Fibroblast of upper back skin (primary cell): Measurements from ENCODE around the gene MMAB.

ENCODE experiments used
- DNase-seq: peaks from one replicate; pipeline ENCODE4 v3.0.0-alpha.2; 2013

The MMAB gene

GRCh38 chr12:109557805-109558204, 15.5 kb downstream of the MMAB start:
- no peak for DNase-seq

- DNase-seq = no peak
These were observed 16.1 kb downstream of the MMAB start for GRCh38 chr12:109557200-109557599.

DNA sequence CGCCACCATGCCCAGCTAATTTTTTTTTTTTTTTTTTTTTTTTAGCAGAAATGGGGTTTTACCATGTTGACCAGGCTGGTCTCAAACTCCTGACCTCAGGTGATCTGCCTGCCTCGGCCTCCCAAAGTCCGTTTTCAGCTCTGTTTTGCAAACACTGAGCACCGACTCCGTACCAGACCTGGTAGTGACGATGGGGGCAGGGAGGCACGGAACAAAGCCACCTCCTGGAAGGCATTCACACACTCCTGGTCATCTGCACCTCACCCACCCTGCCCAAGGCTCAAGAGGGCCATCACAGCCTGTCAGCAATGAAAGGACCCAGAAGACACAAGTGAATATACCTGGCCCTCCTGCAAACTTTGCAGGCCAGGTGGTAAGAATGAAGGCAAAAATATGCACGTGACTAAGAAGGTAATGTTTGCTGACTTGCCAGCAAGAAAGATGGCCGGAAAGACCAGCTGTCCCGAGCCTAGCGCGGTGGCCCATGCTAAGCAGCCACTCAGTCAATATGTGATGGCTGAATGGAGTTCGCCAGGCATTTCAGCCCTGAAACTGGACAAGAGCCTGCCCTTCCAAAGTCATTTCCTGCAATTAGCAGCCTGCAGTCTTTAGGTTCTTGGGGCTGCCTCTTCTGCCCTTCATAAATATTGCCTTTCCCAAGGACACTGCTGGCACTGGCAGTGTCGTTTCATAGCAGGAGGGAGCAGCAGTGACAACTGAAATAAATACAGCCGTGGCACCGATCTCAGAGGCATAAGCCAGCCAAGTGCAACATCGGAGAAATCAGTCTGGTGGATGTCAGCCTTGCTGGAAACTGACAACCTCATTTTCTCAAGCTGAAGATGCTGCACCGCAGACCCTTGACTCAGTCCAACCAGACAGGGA, 17.6 kb downstream of the MMAB start:
- DNase-seq = no peak

DNA sequence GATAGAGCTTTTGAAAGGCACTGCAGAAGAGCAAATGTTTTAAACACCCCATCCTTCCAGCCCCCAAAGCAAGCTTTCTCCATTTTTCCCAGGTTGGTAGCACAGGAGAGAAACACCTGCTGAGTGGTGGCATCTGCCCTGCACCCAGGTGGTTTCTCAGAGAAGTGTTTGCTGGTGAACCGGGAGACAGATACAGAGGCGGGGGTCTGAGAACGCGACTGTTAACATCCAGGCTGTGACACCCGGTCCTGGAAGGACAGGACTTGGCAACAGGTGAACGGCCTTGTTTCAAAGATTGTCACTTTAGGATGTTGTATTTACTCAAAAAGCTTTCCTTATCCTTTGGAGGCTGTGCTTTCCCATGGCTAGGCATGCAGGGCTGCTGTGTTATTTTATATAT, 18.5 kb downstream of the MMAB start:
- no peak for DNase-seq

DNA sequence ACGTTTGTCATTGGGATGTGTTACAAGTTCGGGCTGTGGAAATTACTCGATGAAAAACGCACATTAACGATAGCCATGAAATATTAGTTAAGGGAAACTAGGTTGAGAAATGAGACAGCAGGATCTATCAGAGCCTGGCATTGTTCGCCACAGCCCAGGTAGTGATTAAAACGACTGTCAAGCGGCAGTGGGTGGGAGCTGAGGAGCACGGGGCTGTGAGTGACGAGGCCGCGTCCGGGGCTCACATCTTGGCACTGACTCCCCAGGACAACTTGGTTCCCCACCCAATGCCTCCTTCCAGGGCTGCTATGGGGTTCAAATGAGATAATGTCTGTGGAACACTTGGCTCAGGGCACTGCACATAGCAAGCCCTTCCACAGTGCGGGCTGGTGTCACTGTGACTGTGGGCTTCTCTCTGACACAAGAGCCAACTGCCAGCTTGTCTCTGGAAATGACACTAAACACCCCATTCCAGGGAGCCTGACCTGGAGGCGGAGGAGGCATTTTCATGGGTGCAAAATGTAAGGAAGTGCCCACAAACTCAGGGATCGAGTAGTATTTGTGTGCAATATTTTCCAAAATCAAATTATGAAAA, 19.3 kb downstream of the MMAB start:
- no peak for DNase-seq

- no peak for DNase-seq
These were observed 19.8 kb downstream of the MMAB start for GRCh38 chr12:109553483-109553882.

- no peak for DNase-seq
These were observed 20.3 kb downstream of the MMAB start for GRCh38 chr12:109552971-109553370.

GRCh38 chr12:109551108-109551507, 22.2 kb downstream of the MMAB start:
- DNase-seq = no peak

- DNase-seq = no peak
These were observed 23.0 kb downstream of the MMAB start for GRCh38 chr12:109550281-109550680.

GRCh38 chr12:109549613-109550270, 23.6 kb downstream of the MMAB start:
- DNase-seq = no peak

DNA sequence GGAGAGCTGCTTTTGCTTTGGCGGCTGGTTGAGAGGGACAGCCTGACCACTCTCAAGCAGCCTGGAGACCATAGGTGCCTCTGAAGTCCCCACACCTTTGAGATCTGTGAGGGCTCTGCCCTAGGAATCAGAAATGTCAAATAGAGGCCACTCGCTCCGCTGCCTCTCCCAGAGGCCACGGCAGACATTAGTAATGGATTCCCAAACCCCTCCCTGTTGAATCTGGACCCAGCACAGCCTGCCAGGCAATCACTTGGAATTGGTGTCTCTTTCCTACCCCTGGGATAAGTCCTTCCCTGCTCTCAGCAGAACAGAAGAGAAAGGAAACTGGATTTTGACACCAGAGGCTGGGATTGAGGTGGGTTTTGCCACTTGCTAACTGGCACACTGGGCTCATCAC, 25.0 kb downstream of the MMAB start:
- DNase-seq = no peak

DNA sequence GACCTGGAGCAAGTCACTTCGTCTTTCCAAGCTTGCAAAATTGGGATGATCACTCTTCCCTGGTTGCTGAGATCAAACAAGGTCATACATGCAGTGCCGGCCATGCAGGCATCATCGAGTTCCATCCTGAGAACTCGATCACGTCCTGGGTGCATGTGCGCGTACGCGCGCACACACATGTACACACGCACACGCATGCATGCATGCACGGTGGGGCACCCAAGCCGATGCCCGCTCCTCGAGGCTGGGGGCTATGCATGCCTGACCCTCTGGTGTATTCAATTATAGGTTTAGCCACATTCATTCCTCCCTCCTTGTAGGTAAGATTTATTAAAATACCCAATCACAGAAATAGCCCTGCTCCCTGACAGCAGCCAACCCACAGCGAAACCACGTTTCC, 26.0 kb downstream of the MMAB start:
- DNase-seq = no peak

DNA sequence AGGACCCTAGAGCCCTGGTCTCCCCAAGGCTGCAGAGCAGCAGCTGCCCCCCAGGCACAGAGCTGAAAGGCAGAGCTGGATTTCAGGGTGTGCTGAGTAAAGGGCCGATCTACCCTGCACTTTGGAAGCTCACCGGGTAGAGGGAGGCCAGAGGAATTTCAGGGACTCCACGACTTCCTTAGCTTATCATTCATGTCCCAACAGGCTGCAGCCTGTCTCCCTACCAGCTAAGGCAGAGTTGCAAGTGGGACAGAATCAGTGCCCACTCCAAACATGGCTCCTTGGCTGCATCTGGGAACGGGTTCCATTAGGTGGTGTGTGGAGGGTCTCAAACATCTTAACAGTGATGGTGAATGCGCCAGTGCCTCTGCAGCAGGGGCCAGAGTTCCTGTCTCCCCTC, 27.5 kb downstream of the MMAB start:
- no peak for DNase-seq

GRCh38 chr12:109544955-109545531, 28.3 kb downstream of the MMAB start:
- DNase-seq = no peak

DNA sequence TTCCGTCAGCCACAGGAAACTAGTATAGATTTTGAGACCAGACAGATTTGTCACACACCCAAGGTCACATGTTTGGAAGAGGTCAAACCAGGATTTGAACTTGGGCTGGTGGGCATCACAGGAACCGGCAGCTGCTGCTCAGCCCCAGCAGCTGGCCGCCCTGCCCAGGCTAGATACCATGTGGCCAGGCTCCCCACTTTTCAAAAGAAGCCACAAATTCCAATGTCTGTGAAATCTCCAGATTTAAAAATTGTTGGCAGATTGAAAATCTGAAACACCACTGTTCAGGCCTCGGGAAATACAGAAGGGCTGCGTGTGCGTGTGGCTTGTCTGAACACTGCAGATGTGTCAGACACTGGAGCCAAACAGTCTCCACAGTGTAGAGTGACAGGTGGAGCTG, 30.4 kb downstream of the MMAB start:
- no peak for DNase-seq

- peak; percentile 57 for DNase-seq
These were observed 31.3 kb downstream of the MMAB start for GRCh38 chr12:109542014-109542413.

- no peak for DNase-seq
These were observed 31.9 kb downstream of the MMAB start for GRCh38 chr12:109541413-109541726.

DNA sequence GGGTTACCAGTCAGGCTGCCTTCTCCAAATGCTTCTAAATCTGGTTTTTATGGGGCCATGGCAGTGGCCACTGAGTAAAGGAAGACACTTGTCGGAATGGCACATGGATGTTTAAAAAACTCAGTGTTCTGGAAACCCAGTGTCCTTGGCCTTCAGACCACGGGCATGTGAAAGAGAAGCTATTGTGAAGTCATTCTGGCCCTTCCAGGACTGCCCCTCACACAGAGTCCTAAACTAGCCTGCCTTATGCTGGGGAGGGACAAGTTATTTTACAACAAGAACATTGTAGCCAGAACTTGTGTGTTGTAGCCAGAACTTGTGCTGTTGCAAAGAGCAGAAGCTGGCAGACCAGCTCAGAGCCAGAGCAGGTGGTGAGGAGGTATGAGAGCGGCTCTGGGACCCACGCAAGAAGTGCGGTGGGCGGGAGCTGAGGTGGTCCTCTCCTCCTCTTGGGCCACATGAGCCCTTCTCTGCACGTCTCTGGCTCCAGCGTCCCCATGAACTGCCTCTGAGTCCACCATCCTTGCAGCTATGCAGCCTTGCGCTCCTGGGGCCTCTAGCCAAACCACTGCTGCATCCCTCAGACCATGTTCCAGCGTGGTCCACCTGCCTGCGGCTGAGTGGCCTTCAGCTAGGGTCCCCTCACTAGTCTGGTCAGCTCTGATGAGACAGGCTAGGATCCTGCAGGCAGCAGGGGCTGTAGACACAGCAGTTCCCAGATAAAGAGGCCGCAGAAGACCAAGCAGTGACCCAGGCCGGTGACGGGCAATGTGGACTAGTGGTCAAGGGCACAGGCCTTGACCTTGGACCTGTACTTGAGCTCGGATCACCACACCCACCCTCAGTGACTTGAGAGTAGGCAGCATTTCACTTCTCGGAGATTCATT, 32.5 kb downstream of the MMAB start:
- no peak for DNase-seq

- peak; percentile 46 for DNase-seq
These were observed 33.8 kb downstream of the MMAB start for GRCh38 chr12:109539508-109539907.

- DNase-seq = no peak
These were observed 35.0 kb downstream of the MMAB start for GRCh38 chr12:109538191-109538863.

DNA sequence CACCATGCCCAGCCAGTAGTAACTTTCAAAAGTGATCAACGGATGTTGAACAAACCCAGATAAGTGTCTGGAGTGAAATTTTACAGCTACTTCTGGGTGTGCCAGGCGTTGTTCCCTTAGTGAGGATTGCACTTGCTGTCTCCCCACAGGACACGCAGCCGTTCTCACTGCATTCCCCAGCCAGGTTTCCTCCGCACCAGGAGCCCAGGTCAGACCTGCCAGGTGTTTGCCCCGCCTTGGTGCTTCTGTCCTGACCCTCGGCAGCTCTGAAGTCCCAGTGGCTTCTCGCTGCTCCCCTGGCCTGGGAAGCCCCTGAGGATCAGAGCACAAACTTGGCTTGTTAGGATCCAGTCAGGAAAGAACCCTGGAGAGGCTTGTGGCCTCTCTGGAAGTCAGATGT, 36.2 kb downstream of the MMAB start:
- no peak for DNase-seq

DNA sequence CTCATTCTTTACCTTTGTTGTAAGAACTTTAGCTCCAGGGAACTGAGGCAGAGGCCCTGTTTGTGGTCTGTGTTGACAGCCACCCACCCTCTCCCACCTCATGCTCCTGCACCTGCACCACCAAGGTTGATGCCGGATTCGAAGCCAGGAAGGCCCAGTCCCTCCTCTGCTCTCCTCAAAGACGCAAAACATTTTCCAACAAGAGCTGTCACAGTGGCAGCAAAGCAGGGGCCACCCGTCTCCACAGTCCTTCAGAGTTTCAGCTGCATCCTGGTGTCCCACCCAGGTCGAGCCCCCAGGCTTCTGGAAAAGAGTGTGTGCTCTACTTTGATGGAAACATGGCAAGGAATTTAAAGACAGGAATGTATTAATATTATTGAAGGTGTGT, 37.4 kb downstream of the MMAB start:
- DNase-seq = no peak
